Heart right ventricle (tissue), 16 donors: ENCODE measurements around the gene PDE11A. TPM values are rescaled to one million over a fixed set of nuclear protein-coding genes. Genes with fewer than 3 reads are reported as not detected.

Experiments used
- ATAC-seq, 8 donors: fragments of 200-7000 bp; cut with Tn5 transposase; one replicate each; pipeline ENCODE4 v1.9.1; 2020; ENCODE audit warnings: mild to moderate bottlenecking in 8 of 8, moderate library complexity in 8 of 8, moderate number of reproducible peaks in 1 of 8
- DNase-seq, 2 donors: peaks; one replicate each; pipeline ENCODE4 v3.0.0-alpha.2; 2020
- H3K27ac ChIP-seq, 10 donors: fragments of 200-600 bp; sonication (generic) in 2 of 10; one replicate each; pipeline versions ENCODE4 v1.5.0 to v1.8.0; 2020 to 2022; ENCODE audit warnings: mild to moderate bottlenecking in 3 of 10
- H3K27me3 ChIP-seq, 7 donors: fragments of 200-600 bp; one replicate each; pipeline ENCODE4 v1.8.0; 2021 to 2022; ENCODE audit warnings: mild to moderate bottlenecking in 2 of 7
- H3K36me3 ChIP-seq, 9 donors: fragments of 200-600 bp; sonication (generic) in 1 of 9; one replicate each; pipeline versions ENCODE4 v1.5.0 to v1.8.0; 2020 to 2022; ENCODE audit warnings: mild to moderate bottlenecking in 2 of 9
- H3K4me1 ChIP-seq, 9 donors: fragments of 200-600 bp; sonication (generic) in 1 of 9; one replicate each; pipeline versions ENCODE4 v1.5.0 to v1.8.0; 2020 to 2022; ENCODE audit warnings: mild to moderate bottlenecking in 4 of 9
- H3K4me3 ChIP-seq, 10 donors: fragments of 200-600 bp; sonication (generic) in 2 of 10; one replicate each; pipeline versions ENCODE4 v1.5.0 to v1.8.0; 2020 to 2022; ENCODE audit warnings: mild to moderate bottlenecking in 7 of 10, moderate library complexity in 2 of 10
- H3K9me3 ChIP-seq, 11 donors: fragments of 200-600 bp in 10 of 11; sonication (generic) in 2 of 11; one replicate each; pipeline versions ENCODE4 v1.5.0 to v1.8.0; 2013 to 2022; ENCODE audit warnings: mild to moderate bottlenecking in 2 of 11, control low read depth in 1 of 11, moderate library complexity in 1 of 11
- WGBS, 2 donors: extraction: QIAGEN DNeasy Blood & Tissue Kit; methylation state at CpG; one replicate each; pipeline ENCODE4 v1.1.7; 2013; ENCODE audit warnings: inconsistent platforms in 1 of 2; 5-methylcytosine and 5-hydroxymethylcytosine counted together
- intact Hi-C, 10 donors: fragments of 100-400 bp; cut with DNase I; formaldehyde crosslinking; loops; one replicate each; pipeline versions ENCODE4 v1.11.1 to v1.14.2; 2022
- polyA plus RNA-seq, 2 donors: library from polyadenylated mRNA; stranded (reverse); fragments of 200-250 nt; gene quantifications; one replicate each; pipeline ENCODE4 v1.2.3, GENCODE V29; 2013
- total RNA-seq, 10 donors: library from RNA; stranded (reverse); fragmentation: NEBNext Ultra II Directional in 3 of 10; extraction: Animal tissue kit (Norgen Biotek cat#: 25700) in 3 of 10; gene quantifications; one replicate each; pipeline versions ENCODE4 v1.2.1 to v1.2.4, GENCODE V29; 2021 to 2023
- TF ChIP-seq, protein P1 (sequence below), 9 donors: fragments of 200-600 bp; sonication (generic) in 2 of 9; IDR thresholded peaks; one replicate each; pipeline versions ENCODE4 v1.5.0 to v1.8.0; 2021 to 2022; ENCODE audit warnings: antibody characterized with exemption in 9 of 9, mild to moderate bottlenecking in 5 of 9, moderate library complexity in 1 of 9
- donor health status: Arrhythmogenic right ventricular cardiomyopathy.
- donor health status: ischemic (EF 13 %, LVEDD 7.1; RV severe dilation, severe dysfunction).
- donor health status: healthy with polysubstance abuse.
- donor health status: DM: no; HTN: yes; CAD: no.
- donor health status: DM: no; HTN: no; CAD: no.
- donor health status: ischemic (EF 25% LVEDD 6.9; RV normal size, moderate dysfunction).
- donor health status: ischemic (EF 25% LVEDD 5.7; RV mildly dilated, moderate dysfunction).
- donor health status: healthy.
- donor health status: DM: yes; HTN: yes; CAD: no.
- donor health status: Ischemic cardiomyopathy.
- donor health status: ischemic (EF 35%, LVEDD 5.7; RV mildly dilated, moderate dysfunction).
- donor health status: nonischemic (EF 11% LVEDD 7.7; RV severe dilation, severe dysfunction).
- donor health status: DM: yes; HTN: yes; CAD: no.
- donor health status: PGD.
- donor health status: ischemic (EF 29% LVEDD 5.4; RV normal size, mild dysfunction).
- donor health status: nonischemic (EF 23%, LVEDD 6.1; RV moderate dilation, normal function).

The PDE11A gene
- total and polyA plus RNA-seq, 12 donors, result 0.12 to 6.4 (median 1.1) TPM

DNA sequence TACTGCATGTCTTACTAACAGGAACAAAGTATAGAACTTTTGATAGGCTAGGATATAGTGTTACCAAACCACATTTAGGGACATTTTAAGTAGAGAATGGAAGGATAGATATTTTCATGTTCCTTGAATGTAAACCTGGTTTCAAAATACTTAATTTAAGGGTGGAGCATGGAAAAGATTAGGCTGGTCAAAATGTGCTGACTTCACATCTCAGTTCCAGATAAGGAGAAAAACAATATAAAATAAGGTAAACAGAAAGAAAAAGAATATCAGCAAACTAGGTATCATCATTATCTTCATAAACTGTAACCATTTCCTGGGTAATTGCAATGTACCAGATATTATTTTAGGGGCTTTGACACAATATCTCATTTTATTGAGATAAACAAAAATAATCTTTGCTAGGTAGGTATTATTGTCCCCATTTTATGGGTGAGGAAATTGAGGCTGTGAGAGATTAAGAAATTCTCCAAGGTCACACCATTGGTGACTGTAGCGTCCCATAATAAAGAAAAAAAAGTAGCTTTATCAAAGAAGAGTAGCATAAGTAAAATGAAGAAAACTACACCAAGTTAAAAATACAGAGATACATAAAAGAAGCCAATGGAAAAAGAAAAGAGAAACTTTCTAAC is 3.6 kb downstream of the PDE11A start:
- Histone ChIP-seq H3K27me3 (peaks cover 0 to 29% (median 13%) of the 10 kb centered on the region in 7 donors), H3K4me3 (no peak overlapping the region), H3K27ac (no peak overlapping the region), H3K36me3 (no peaks in the 10 kb centered on the region), H3K4me1 (peaks cover 0 to 14% (median 9%) of the 10 kb centered on the region in 9 donors), H3K9me3 (no peaks in the 10 kb centered on the region)
- DNase-seq, result no peak
- TF ChIP-seq, protein P1, sequence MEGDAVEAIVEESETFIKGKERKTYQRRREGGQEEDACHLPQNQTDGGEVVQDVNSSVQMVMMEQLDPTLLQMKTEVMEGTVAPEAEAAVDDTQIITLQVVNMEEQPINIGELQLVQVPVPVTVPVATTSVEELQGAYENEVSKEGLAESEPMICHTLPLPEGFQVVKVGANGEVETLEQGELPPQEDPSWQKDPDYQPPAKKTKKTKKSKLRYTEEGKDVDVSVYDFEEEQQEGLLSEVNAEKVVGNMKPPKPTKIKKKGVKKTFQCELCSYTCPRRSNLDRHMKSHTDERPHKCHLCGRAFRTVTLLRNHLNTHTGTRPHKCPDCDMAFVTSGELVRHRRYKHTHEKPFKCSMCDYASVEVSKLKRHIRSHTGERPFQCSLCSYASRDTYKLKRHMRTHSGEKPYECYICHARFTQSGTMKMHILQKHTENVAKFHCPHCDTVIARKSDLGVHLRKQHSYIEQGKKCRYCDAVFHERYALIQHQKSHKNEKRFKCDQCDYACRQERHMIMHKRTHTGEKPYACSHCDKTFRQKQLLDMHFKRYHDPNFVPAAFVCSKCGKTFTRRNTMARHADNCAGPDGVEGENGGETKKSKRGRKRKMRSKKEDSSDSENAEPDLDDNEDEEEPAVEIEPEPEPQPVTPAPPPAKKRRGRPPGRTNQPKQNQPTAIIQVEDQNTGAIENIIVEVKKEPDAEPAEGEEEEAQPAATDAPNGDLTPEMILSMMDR (IDR thresholded peaks at IDR 0.05), result no peak
- intact Hi-C loops, result loop anchor here in 1 of 10 donors (10.0 kb wide), 1 partner anchor 264 kb away; no protein-coding TSS in a partner anchor
- 84 to 97% methylated on average over 1 of the region's 1 CpG for WGBS, 2 donors
- no peak for ATAC-seq

DNA sequence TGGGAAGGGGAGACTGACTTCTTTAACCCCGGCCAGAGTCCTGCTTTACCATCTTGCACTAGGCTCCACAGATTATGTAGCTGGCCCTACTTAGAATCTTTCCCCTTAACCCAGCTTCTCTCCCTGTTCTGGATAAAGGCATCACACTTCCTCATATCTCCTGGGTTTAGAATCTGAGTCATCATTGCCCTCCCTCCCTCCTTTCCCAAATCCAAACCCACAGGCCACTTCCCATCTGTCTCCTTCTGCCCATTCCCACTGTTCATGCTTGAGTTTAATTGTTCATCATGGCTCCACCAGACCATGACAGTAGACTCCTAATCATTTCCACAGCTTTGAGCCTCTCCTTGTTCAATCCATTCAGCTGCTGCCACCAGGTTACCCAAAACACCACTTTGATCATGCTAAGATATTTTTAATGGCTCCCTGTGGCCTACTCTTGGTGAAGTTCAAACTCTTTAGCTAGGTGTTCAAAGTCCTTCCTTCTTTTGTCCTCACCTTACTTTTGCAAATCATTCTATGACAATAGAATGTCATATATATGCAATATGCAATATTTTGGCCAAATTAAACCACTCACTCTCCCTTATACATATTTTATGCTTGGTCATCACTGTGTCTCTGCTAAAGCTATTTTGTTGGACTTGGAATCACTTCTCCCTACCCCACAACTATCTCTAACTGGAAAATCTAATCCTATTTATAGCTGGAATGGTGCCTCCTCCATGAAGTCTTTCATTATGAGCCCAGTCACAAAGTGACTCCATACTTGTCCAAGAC is 5.5 kb downstream of the PDE11A start:
- 90 to 98% methylated on average over 1 of the region's 1 CpG for WGBS, 2 donors
- Histone ChIP-seq H3K4me1 (peaks cover 0 to under 1% (median 0%) of the 10 kb centered on the region in 9 donors), H3K9me3 (no peaks in the 10 kb centered on the region), H3K27me3 (peaks cover 0 to 13% (median 6%) of the 10 kb centered on the region in 7 donors), H3K4me3 (no peak overlapping the region), H3K27ac (no peak overlapping the region), H3K36me3 (no peaks in the 10 kb centered on the region)
- DNase-seq, result no peak
- TF ChIP-seq, protein P1 (IDR thresholded peaks at IDR 0.05), result no peak
- intact Hi-C loops, result loop anchor here in 1 of 10 donors (10.0 kb wide), 1 partner anchor 262 kb away; no protein-coding TSS in a partner anchor
- peak in 1 of 8 donors; percentile 31 for ATAC-seq

DNA sequence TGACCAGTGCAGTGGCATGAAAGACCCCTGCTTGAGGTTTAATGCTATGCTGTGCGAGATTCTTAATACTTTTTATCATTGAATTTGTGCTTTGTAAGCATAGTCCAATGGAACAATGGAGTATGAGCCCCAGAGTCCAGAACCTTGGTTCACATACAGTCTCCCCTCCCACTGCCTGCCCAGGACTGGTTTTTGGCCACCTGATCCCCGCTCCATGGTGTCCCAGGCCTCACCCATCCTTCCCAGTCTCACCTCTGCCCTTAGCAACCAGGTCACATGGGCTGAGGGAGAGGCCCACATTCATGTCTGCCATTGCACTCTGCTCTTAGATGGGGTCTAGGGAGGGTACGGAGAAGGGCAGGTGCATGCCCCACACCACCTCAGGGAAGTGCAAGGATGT is 6.3 kb downstream of the PDE11A start:
- peaks cover 0 to 9% (median 2%) of the 10 kb centered on the region in 7 donors for H3K27me3 ChIP-seq
- ATAC-seq (no peak), DNase-seq (no peak)
- no peaks in the 10 kb centered on the region for H3K36me3 ChIP-seq
- 87 to 88% methylated on average over 3 of the region's 3 CpGs for WGBS, 2 donors
- H3K27ac ChIP-seq, result no peak overlapping the region
- intact Hi-C loops, result loop anchor here in 1 of 10 donors (10.0 kb wide), 1 partner anchor 262 kb away; no protein-coding TSS in a partner anchor
- TF ChIP-seq, protein P1 (IDR thresholded peaks at IDR 0.05), result no peak
- no peaks in the 10 kb centered on the region for H3K4me1 ChIP-seq
- H3K4me3 ChIP-seq, result no peak overlapping the region
- H3K9me3 ChIP-seq, result no peaks in the 10 kb centered on the region

DNA sequence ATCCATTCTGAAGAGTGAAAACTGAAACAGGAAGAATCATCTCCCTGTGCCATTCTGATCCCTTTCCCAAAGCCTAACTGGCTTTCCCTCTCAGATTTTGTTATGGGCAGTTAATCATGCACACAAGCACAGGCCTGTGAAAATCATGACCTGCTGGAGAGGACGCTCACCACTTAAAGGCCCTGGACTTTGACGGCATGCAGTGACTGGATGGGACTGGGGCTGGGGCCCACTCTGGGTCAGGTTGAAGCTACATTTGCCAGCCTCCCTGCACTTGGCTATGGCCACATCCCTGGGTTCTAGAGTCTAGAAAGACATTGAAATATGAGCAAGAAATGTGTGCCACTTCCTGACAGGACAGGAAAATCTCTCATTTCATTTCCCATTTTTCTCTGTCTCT is 12.9 kb downstream of the PDE11A start:
- no peaks in the 10 kb centered on the region for H3K4me1 ChIP-seq
- 69 to 84% methylated on average over 2 of the region's 2 CpGs for WGBS, 2 donors
- TF ChIP-seq, protein P1 (IDR thresholded peaks at IDR 0.05), result no peak
- H3K4me3 ChIP-seq, result no peak overlapping the region
- peaks cover 0 to 6% (median 0%) of the 10 kb centered on the region in 7 donors for H3K27me3 ChIP-seq
- ATAC-seq, result no peak
- no peak overlapping the region for H3K27ac ChIP-seq
- no peaks in the 10 kb centered on the region for H3K36me3 ChIP-seq
- H3K9me3 ChIP-seq, result no peaks in the 10 kb centered on the region
- DNase-seq, result no peak
- intact Hi-C loops, result loop anchor here in 1 of 10 donors (10.0 kb wide), 1 partner anchor 255 kb away; no protein-coding TSS in a partner anchor
